Measurements from ENCODE around the gene DCAF5.
"Not testable (repeated sequence)": the region's sequence is repeated elsewhere in the genome, so short reads cannot be mapped to it uniquely, and the experiment has no call there.

The DCAF5 gene

GRCh38 chr14:69170839-69171238, 17.9 kb upstream of the DCAF5 start:
- Histone ChIP-seq H3K27me3 (ENCODE audit: insufficient read depth, poor library complexity, severe bottlenecking) (no peaks in the 10 kb centered on the region), H3K27ac (replicated peaks) (no peak overlapping the region), H3K4me3 (replicated peaks; ENCODE audit: insufficient read depth, low read length) (no peak overlapping the region)
- no peak for DNase-seq (ENCODE audit: low read depth in 1 of 2, low spot score in 1 of 2)
- TF ChIP-seq CTCF (IDR thresholded peaks at IDR 0.05; ENCODE audit: insufficient read depth, low read length) (no peak), GABPA (IDR thresholded peaks at IDR 0.05; ENCODE audit: low read depth) (no peak), SPI1 (IDR thresholded peaks at IDR 0.05; ENCODE audit: borderline replicate concordance, low read depth) (no peak), POLR2AphosphoS5 (IDR thresholded peaks at IDR 0.05; ENCODE audit: low read depth) (no peak), REST (IDR thresholded peaks at IDR 0.05; ENCODE audit: insufficient replicate concordance, low read depth) (no peak)

- H3K27ac ChIP-seq (replicated peaks); DNase-seq (ENCODE audit: low read depth in 1 of 2, low spot score in 1 of 2); H3K4me3 ChIP-seq (replicated peaks; ENCODE audit: insufficient read depth, low read length); H3K27me3 ChIP-seq (ENCODE audit: insufficient read depth, poor library complexity, severe bottlenecking): not testable (repeated sequence)
These were observed 12.9 kb upstream of the DCAF5 start for GRCh38 chr14:69165787-69166186.

- Histone ChIP-seq H3K27me3 (ENCODE audit: insufficient read depth, poor library complexity, severe bottlenecking) (no peaks in the 10 kb centered on the region), H3K4me3 (replicated peaks; ENCODE audit: insufficient read depth, low read length) (no peak overlapping the region), H3K27ac (replicated peaks) (no peak overlapping the region)
- DNase-seq (ENCODE audit: low read depth in 1 of 2, low spot score in 1 of 2): no peak
- TF ChIP-seq POLR2AphosphoS5 (IDR thresholded peaks at IDR 0.05; ENCODE audit: low read depth): no peak
These were observed 8.7 kb upstream of the DCAF5 start for GRCh38 chr14:69161590-69161989.

- H3K4me3 ChIP-seq (replicated peaks; ENCODE audit: insufficient read depth, low read length): no peak overlapping the region
- H3K27me3 ChIP-seq (ENCODE audit: insufficient read depth, poor library complexity, severe bottlenecking): no peaks in the 10 kb centered on the region
- DNase-seq (ENCODE audit: low read depth in 1 of 2, low spot score in 1 of 2): no peak
- no peak for TF ChIP-seq POLR2AphosphoS5 (IDR thresholded peaks at IDR 0.05; ENCODE audit: low read depth)
- TF ChIP-seq SPI1 (IDR thresholded peaks at IDR 0.05; ENCODE audit: borderline replicate concordance, low read depth): no peak
- no peak for TF ChIP-seq REST (IDR thresholded peaks at IDR 0.05; ENCODE audit: insufficient replicate concordance, low read depth)
- TF ChIP-seq CTCF (IDR thresholded peaks at IDR 0.05; ENCODE audit: insufficient read depth, low read length): no peak
- no peak for TF ChIP-seq GABPA (IDR thresholded peaks at IDR 0.05; ENCODE audit: low read depth)
- H3K27ac ChIP-seq (replicated peaks): no peak overlapping the region
These were observed 3.3 kb upstream of the DCAF5 start for GRCh38 chr14:69156224-69156623.

GRCh38 chr14:69154779-69155178, 1.9 kb upstream of the DCAF5 start:
- no peak overlapping the region for H3K27ac ChIP-seq (replicated peaks)
- TF ChIP-seq CTCF (IDR thresholded peaks at IDR 0.05; ENCODE audit: insufficient read depth, low read length) (no peak), SPI1 (IDR thresholded peaks at IDR 0.05; ENCODE audit: borderline replicate concordance, low read depth) (no peak), POLR2AphosphoS5 (IDR thresholded peaks at IDR 0.05; ENCODE audit: low read depth) (no peak), REST (IDR thresholded peaks at IDR 0.05; ENCODE audit: insufficient replicate concordance, low read depth) (no peak), GABPA (IDR thresholded peaks at IDR 0.05; ENCODE audit: low read depth) (no peak)
- no peak for DNase-seq (ENCODE audit: low read depth in 1 of 2, low spot score in 1 of 2)
- H3K4me3 ChIP-seq (replicated peaks; ENCODE audit: insufficient read depth, low read length): no peak overlapping the region
- H3K27me3 ChIP-seq (ENCODE audit: insufficient read depth, poor library complexity, severe bottlenecking): no peaks in the 10 kb centered on the region

Measured in HL-60 (cell line).